Skeletal muscle satellite cell (primary cell): ENCODE data around the gene E4F1.
A peak's percentile ranks its signal among the peaks of the same experiment; 100 is the strongest.

Experiments
- H3K27me3 ChIP-seq: 2 replicates; pipeline ENCODE4 v1.7.0; 2013; ENCODE audit warnings: low read length; ENCODE audit not compliant: control insufficient read depth, insufficient read depth
- H3K36me3 ChIP-seq: 2 replicates; pipeline ENCODE4 v1.7.0; 2013; ENCODE audit warnings: mild to moderate bottlenecking, control low read depth, low read length; ENCODE audit not compliant: insufficient read depth
- H3K4me1 ChIP-seq: 2 replicates; pipeline ENCODE4 v1.7.0; 2013; ENCODE audit warnings: low read length; ENCODE audit not compliant: control insufficient read depth, insufficient read depth
- H3K4me2 ChIP-seq: 2 replicates; pipeline ENCODE4 v1.7.0; 2013; ENCODE audit warnings: mild to moderate bottlenecking, low read length
- H3K4me3 ChIP-seq: 2 replicates; pipeline ENCODE4 v1.7.0; 2013; ENCODE audit warnings: low read length
- H3K9ac ChIP-seq: 2 replicates; pipeline ENCODE4 v1.7.0; 2013; ENCODE audit warnings: mild to moderate bottlenecking, low read depth, low read length, moderate library complexity
- H3K9me3 ChIP-seq: replicated peaks from 2 replicates; pipeline ENCODE4 v1.7.0; 2013; ENCODE audit warnings: mild to moderate bottlenecking, control low read depth, low read length

Gene E4F1

DNA sequence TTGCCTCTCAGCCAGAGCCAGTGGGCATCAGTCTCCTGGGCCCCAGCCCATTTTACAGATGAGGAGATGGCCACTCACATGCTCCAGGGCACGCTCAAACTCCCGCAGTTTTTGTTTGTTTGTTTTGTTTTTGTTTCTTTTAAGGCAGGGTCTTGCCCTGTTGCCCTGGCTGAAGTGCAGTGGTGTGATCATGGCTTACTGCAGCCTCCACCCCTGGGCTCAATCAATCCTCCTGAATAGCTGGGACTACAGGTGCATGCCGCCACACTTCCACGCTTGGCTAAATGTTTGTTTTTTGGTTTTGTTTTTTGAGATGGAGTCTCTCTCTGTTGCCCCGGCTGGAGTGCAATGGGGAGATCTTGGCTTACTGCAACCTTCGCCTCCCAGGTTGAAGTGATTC lies 3.5 kb downstream of the E4F1 start:
- Histone ChIP-seq H3K4me2 (peak overlapping the region; percentile 66), H3K4me1 (peaks cover 37% of the 10 kb centered on the region), H3K27me3 (no peaks in the 10 kb centered on the region), H3K36me3 (peaks cover 26% of the 10 kb centered on the region), H3K4me3 (no peak overlapping the region), H3K9me3 (no peaks in the 10 kb centered on the region), H3K9ac (peak overlapping the region; percentile 2)

DNA sequence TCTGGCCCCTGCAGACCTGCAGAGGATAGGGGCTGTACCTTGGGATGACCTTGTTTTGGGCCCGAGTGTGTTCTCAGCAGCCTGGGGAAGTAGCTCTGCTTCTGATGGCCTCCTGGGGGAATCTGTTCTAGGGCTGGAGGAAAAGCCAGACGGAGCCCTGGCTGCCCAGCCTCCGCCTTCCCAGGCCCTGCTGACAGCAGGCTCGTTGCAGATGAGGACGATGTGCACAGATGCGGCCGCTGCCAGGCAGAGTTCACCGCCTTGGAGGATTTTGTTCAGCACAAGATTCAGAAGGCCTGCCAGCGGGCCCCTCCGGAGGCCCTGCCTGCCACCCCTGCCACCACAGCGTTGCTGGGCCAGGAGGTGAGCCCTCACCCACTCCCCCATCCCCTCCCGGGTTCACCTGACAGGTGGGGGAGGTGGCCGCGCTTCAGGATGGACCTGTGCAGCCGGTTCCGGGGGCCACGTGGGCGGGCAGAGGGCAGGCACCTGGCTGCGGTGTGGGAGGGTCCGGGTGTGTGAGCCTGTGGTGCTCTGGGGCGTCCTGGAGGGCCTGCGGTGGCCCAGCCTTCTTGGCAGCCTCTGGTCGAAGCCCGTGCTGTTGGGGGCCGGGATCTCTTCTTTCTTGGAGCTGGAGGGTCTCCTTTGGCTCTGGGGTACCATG lies 4.9 kb downstream of the E4F1 start:
- no peak overlapping the region for H3K4me3 ChIP-seq
- H3K4me1 ChIP-seq = peaks cover 40% of the 10 kb centered on the region
- no peak overlapping the region for H3K4me2 ChIP-seq
- no peak overlapping the region for H3K9ac ChIP-seq
- peaks cover 40% of the 10 kb centered on the region for H3K36me3 ChIP-seq
- no peaks in the 10 kb centered on the region for H3K9me3 ChIP-seq
- no peaks in the 10 kb centered on the region for H3K27me3 ChIP-seq

DNA sequence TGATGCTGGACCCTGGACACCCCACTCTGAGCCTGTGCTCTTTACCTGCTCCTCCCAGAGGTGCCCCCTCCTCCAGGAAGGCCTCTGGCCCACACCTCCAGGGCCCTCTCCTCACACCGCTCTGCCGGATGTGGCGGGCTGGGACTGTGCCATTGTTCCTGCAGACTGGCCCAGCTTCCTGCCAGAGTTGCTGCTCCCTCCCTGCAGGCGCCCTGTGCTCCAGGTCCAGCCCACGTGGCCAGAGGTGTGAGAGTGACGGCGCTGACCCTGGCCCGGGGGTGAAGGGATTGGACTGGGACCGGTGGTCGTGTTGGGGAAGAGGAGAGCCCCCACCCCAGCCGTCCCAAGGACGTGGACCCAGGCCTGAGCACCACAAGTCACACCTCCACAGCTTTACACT lies 5.7 kb downstream of the E4F1 start:
- Histone ChIP-seq H3K27me3 (no peaks in the 10 kb centered on the region), H3K36me3 (peaks cover 47% of the 10 kb centered on the region), H3K4me3 (no peak overlapping the region), H3K4me1 (peaks cover 40% of the 10 kb centered on the region), H3K9me3 (no peaks in the 10 kb centered on the region), H3K4me2 (no peak overlapping the region), H3K9ac (no peak overlapping the region)

DNA sequence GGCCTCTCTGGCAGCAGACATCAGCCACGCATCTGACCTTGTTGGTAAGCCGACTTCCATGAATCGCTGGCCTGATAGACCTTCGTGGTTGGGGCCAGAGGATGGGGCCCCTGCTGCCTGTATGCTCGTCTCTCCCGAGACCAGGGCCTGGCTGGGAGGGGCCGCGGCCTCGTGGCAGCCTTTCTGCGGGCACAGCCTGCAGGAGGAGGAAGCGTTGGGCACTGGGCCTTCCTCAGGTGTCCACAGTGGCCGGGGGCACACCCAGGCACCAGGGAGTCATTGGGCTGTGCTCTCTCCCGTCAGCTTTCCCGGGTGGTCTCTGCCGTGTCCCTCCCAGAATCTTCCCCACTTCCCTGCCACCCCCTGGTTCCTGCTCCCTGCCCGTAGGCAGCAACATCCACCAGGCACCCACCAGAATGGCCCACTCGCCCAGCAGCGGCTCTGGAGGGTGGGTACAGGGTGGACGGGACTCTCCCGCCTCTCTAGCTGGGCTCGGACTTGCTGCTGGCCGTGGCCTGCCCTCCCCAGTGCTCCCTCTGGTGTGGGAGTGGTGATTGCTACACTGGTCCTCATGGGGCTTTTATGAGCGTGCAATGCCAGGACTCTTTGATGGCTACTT lies 6.3 kb downstream of the E4F1 start:
- no peaks in the 10 kb centered on the region for H3K9me3 ChIP-seq
- no peak overlapping the region for H3K9ac ChIP-seq
- no peak overlapping the region for H3K4me3 ChIP-seq
- no peaks in the 10 kb centered on the region for H3K27me3 ChIP-seq
- H3K4me1 ChIP-seq = peaks cover 33% of the 10 kb centered on the region
- H3K36me3 ChIP-seq = peaks cover 51% of the 10 kb centered on the region
- H3K4me2 ChIP-seq = no peak overlapping the region

DNA sequence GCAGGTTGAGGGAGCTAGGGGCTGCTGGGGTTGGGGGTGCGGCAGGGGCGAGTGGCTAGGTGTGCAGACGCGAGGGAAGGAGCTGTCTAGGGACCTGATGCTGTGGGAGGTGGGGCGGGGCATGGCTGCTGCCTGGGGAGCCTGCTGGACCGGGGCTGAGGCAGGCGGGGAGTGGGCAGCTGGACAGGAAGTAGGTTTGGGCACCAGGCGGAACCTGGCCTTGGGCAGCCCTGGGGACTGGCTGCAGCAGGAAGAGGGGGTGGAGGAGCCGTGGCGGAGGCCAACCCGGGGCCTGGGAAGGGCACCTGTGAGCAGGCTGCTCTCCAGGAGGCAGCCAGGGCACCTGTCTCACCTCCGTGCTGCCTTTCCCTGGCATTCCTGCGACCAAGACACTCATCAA lies 7.0 kb downstream of the E4F1 start:
- peak overlapping the region; percentile 52 for H3K9ac ChIP-seq
- no peaks in the 10 kb centered on the region for H3K9me3 ChIP-seq
- no peak overlapping the region for H3K4me3 ChIP-seq
- peaks cover 29% of the 10 kb centered on the region for H3K4me1 ChIP-seq
- peaks cover 58% of the 10 kb centered on the region for H3K36me3 ChIP-seq
- no peaks in the 10 kb centered on the region for H3K27me3 ChIP-seq
- H3K4me2 ChIP-seq = no peak overlapping the region

DNA sequence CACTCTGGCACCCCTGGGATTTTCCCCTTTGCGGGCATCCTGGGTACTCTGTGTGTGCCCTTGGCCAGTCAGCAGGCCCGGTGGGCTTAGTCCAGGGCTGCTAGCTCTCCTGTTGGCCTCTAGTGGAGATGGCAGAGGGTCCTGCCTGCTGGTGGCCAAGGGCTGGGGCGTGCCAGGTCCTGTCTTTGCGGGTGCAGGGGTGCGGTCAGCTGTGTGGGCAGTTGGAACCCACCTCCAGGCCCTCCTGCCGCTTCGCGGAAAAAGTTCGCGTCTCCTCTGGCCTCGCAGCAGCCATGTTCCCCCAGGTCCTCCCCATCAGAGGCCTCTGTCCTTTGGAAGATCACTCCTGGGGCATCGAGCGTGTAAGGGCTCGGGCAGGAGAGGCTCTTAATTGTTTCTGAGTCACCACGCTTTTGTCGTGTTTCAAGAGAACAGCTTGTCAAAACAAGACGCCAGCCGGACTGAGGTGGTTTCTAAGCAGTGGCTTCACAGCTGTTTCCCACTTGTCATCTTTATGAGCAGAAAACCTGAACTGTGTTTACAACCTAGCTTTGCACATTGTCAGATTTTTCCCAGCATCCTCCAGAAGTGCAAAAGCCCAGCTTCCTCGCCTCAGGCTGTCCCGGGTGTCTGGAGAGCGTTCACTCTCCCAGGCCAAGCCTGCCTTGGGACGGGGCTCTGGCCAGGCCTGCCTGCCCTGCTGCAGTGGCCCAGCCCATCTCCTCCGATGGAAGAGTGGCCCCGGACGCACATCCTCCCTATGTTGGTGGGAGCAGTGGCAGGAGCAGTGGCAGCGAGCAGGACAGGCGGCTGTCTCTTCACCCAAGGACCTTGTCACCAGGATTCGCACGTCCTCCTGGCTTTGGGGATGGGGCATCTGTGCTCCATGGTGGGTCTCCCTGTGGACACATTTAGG lies 7.9 kb downstream of the E4F1 start:
- no peak overlapping the region for H3K4me3 ChIP-seq
- no peaks in the 10 kb centered on the region for H3K27me3 ChIP-seq
- H3K9ac ChIP-seq = peak overlapping the region; percentile 52
- H3K36me3 ChIP-seq = peaks cover 65% of the 10 kb centered on the region
- no peaks in the 10 kb centered on the region for H3K9me3 ChIP-seq
- H3K4me1 ChIP-seq = peaks cover 33% of the 10 kb centered on the region
- H3K4me2 ChIP-seq = no peak overlapping the region

DNA sequence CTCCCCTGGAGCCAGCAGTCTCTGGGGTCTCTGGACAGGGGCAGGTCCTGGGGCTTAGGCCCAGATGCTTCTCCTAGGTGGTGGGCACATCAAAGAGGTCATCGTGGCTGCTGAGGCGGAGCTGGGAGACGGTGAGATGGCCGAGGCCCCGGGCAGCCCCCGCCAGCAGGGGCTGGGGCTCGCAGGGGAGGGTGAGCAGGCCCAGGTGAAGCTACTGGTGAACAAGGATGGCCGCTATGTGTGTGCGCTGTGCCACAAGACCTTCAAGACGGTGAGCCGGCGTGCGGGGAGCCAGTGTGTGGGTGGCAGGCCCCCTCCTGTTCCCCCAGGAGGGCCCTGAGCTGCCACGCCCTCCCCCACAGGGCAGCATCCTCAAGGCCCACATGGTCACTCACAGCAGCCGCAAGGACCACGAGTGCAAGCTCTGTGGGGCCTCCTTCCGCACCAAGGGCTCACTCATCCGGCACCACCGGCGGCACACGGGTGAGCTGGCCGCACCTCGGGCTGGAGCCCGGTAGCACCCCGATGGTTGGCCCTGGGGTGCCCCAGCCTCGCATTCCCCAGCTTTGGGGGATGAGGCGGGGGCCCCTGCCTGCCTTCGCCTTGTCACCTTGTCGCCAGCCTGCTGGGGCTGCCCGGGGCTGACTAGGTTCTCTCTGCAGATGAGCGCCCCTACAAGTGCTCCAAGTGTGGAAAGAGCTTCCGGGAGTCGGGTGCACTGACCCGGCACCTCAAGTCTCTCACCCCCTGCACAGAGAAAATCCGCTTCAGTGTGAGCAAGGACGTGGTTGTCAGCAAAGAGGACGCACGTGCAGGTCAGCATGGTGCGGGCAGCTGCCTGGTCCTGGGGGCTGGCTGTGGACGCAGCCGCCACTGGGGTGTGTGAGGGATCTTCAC lies 9.0 kb downstream of the E4F1 start:
- H3K9me3 ChIP-seq = no peaks in the 10 kb centered on the region
- H3K4me2 ChIP-seq = no peak overlapping the region
- no peak overlapping the region for H3K4me3 ChIP-seq
- peaks cover 65% of the 10 kb centered on the region for H3K36me3 ChIP-seq
- no peak overlapping the region for H3K9ac ChIP-seq
- no peaks in the 10 kb centered on the region for H3K27me3 ChIP-seq
- H3K4me1 ChIP-seq = peaks cover 35% of the 10 kb centered on the region

DNA sequence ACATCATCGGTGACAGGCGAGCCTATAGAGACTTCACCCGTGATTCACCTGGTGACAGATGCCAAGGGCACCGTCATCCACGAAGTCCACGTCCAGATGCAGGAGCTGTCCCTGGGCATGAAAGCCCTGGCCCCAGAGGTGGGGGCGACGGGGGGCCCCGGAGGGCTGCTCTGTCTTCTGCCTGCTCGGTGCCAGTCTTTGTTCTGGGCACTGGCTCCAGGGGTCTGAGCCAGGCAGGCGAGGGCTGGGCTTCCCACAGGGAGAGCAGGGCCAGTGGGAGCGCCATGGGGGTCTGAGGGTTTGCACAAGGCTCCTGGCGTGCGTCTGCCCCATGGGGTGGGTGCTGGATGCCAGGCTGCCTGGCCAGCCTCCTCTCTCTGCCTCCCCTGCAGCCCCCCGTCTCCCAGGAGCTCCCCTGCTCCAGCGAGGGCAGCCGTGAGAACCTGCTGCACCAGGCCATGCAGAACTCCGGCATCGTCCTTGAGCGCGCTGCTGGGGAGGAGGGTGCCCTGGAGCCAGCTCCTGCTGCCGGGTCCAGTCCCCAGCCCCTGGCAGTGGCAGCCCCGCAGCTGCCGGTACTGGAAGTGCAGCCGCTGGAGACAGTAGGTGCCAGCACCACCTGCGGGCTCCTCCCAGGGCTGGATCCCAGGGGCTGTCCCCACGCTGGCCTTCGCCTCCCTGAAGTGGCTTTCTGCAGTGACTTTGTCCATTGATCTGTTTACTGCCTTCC lies 9.8 kb downstream of the E4F1 start:
- Histone ChIP-seq H3K4me2 (no peak overlapping the region), H3K36me3 (peaks cover 65% of the 10 kb centered on the region), H3K4me3 (no peak overlapping the region), H3K9me3 (no peaks in the 10 kb centered on the region), H3K9ac (no peak overlapping the region), H3K4me1 (peaks cover 35% of the 10 kb centered on the region), H3K27me3 (no peaks in the 10 kb centered on the region)

DNA sequence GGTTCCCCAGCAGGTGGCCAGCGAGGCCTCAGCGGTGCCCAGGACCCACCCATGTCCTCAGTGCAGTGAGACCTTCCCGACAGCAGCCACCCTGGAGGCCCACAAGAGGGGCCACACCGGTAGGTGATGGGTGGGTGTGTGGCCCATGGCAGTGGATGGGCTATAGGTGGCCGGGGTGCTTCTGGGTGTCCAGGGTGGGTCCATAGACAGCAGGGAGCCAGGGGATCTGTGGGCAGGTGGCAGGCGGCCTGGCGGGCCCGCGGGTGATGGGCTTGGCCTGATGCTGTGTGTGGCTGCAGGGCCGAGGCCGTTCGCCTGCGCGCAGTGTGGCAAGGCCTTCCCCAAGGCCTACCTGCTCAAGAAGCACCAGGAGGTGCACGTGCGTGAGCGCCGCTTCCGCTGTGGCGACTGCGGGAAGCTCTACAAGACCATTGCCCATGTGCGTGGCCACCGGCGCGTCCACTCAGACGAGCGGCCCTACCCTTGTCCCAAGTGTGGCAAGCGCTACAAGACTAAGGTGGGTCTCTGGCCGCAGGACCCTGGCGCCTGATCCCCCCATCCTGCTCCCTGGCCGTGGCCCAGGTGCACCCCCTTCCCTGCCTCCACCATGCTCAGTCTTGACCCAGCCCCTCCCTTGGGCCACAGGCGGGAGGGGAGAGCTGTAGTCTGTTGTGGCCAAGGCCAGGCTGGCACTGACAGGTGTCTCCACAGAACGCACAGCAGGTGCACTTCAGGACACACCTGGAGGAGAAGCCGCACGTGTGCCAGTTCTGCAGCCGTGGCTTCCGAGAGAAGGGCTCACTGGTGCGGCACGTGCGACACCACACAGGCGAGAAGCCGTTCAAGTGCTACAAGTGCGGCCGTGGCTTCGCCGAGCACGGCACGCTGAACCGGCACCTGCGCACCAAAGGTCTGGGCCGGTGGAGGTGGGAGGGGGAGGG lies 10.8 kb downstream of the E4F1 start:
- Histone ChIP-seq H3K9ac (no peak overlapping the region), H3K4me3 (no peak overlapping the region), H3K36me3 (peaks cover 66% of the 10 kb centered on the region), H3K9me3 (no peaks in the 10 kb centered on the region), H3K4me1 (peaks cover 36% of the 10 kb centered on the region), H3K4me2 (no peak overlapping the region), H3K27me3 (no peaks in the 10 kb centered on the region)

DNA sequence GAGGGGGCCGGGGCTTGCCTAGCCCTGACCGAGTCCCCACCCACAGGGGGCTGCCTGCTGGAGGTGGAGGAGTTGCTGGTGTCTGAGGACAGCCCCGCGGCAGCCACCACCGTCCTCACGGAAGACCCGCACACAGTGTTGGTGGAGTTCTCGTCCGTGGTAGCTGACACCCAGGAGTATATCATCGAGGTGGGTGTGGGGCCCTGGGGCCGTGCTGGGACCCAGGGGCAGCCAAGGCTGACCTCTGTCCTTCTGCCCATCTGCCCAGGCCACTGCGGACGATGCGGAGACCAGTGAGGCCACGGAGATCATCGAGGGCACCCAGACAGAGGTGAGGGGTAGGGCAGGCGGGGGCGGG lies 11.4 kb downstream of the E4F1 start:
- Histone ChIP-seq H3K4me1 (peaks cover 37% of the 10 kb centered on the region), H3K36me3 (peaks cover 62% of the 10 kb centered on the region), H3K9ac (no peak overlapping the region), H3K4me3 (no peak overlapping the region), H3K4me2 (no peak overlapping the region), H3K27me3 (no peaks in the 10 kb centered on the region), H3K9me3 (no peaks in the 10 kb centered on the region)
